Measurements from ENCODE around the gene FOXD4L6. TPM values are rescaled to one million over a fixed set of nuclear protein-coding genes. Genes with fewer than 3 reads are reported as not detected.
"Not testable (repeated sequence)": the region's sequence is repeated elsewhere in the genome, so short reads cannot be mapped to it uniquely, and the experiment has no call there.

FOXD4L6 gene
- total RNA-seq (not detected), polyA plus RNA-seq (not detected)

DNA sequence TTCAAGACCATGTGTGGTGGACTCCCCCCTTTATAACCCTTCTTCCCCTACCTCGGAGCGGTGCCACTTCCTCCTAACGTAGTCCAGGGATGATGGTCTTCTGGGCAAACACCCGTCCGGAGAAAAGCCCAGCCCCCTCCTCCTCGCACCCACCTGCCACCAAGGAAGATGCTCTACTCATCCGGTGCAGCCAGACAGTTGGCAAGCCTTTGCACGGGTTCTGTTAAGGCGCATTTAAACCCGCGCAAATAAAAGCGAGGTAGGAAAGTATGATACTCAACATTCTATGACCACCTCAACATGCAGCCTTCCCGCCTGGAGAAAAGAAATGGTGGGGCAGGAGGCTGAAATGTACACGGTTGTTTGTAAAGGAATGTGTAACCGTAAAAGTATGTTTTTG, at the start of gene FOXD4L6:
Gene FOXD4L6, minus strand, starts transcription at position 101 of the 400 bp plus-strand sequence. CDS start 298 bp downstream, outside the sequence.
- H3K27ac ChIP-seq (ENCODE audit: low read depth); H3K4me3 ChIP-seq (ENCODE audit: low read depth, low read length); DNase-seq (ENCODE audit: extremely low spot score); H3K4me1 ChIP-seq (ENCODE audit: insufficient read depth); H3K36me3 ChIP-seq (ENCODE audit: insufficient read depth): not testable (repeated sequence)
- WGBS, result 62% methylated on average over 1 of the region's 15 CpGs

DNA sequence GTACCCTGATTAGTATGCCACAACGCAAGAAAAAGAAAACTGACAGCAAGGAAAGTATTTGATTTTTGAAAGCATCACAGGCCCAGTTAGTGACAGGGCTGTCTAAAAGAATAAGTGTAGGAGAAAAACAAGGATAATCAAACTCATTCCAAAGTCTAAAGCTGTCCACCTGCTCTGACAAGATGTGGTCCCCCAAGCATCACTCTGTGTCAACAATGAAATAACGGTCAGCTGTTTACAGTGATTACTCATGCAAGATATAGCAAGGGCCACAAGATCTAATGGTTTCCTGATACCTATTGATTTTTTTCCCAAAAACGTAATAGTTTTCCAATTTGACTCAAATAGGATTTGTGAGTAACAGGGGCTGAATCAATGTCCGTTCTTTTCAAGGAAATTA, 46.5 kb upstream of the FOXD4L6 start:
- not testable (repeated sequence) for H3K4me1 ChIP-seq (ENCODE audit: insufficient read depth); H3K27ac ChIP-seq (ENCODE audit: low read depth); H3K4me3 ChIP-seq (ENCODE audit: low read depth, low read length); DNase-seq (ENCODE audit: extremely low spot score); H3K36me3 ChIP-seq (ENCODE audit: insufficient read depth)
- 86% methylated on average over 2 of the region's 4 CpGs for WGBS

DNA sequence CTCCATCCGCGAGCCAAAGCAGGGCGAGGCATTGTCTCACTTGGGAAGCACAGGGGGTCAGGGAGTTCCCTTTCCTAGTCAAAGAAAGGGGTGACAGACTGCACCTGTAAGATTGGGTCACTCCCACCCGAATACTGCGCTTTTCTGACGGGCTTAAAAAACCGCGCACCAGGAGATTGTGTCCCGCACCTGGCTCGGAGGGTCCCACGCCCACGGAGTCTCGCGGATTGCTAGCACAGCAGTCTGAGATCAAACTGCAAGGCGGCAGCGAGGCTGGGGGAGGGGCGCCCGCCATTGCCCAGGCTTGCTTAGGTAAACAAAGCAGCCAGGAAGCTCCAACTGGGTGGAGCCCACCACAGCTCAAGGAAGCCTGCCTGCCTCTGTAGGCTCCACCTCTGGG, 21.6 kb upstream of the FOXD4L6 start:
- H3K4me3 ChIP-seq (ENCODE audit: low read depth, low read length); H3K36me3 ChIP-seq (ENCODE audit: insufficient read depth); H3K27ac ChIP-seq (ENCODE audit: low read depth); DNase-seq (ENCODE audit: extremely low spot score); H3K4me1 ChIP-seq (ENCODE audit: insufficient read depth): not testable (repeated sequence)
- 91% methylated on average over 16 of the region's 18 CpGs for WGBS

DNA sequence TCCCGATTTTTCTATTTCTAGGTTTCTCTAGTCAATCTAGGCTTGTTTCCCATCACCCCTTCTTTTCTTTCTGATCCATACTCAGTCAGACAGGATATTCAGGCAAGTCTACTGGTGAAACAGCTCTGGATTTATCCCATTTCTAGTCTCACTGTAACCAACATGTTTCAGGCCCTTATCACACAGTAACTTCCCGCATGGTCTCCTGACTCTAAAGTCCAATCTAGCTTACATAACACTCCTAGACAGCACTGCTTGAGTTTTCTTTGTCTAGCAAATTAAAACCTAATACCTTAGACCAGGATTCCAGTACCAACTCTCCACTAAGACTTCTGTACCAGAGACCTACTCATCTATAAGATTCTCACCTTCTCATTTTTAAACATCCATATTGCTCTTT, 13.4 kb upstream of the FOXD4L6 start:
- 96% methylated on average over 2 of the region's 2 CpGs for WGBS
- H3K27ac ChIP-seq (ENCODE audit: low read depth); H3K4me3 ChIP-seq (ENCODE audit: low read depth, low read length); H3K36me3 ChIP-seq (ENCODE audit: insufficient read depth); DNase-seq (ENCODE audit: extremely low spot score); H3K4me1 ChIP-seq (ENCODE audit: insufficient read depth): not testable (repeated sequence)

DNA sequence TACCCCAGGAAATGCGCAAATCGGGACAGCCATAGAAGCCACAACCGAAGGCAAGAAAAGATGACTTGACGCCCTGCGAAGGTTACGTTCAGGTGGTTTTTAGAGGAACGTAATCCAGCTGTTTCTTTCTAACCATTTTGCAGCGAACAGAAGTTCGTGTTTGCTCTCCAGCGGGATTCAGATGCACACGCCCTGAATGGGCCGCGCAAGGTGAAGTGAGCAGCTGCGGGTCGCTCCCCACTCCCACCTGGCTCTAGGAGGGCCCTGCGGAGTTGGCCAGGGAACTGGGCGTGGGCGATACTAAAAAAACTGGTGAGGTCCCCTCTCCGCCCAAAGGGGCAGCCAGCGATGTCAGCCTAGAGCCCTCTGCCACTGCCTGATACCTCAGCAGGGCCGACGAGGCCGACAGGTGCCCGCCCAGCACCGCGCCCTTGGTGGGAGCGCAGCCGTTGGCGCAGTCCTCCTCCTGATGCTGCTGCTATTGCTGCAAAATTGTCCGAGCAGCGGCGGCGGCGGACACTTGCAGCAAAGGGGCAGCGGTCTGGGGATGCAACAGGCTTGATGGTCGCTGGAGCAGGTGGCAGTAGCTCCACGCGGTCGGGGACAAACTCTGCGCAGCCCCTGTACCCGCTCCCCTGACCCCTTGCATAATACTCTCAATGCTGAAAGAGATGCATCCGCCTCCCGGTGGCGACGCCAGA, 1.6 kb downstream of the FOXD4L6 start:
- H3K4me1 ChIP-seq (ENCODE audit: insufficient read depth); H3K4me3 ChIP-seq (ENCODE audit: low read depth, low read length); H3K36me3 ChIP-seq (ENCODE audit: insufficient read depth); DNase-seq (ENCODE audit: extremely low spot score); H3K27ac ChIP-seq (ENCODE audit: low read depth): not testable (repeated sequence)
- WGBS, result 2% methylated on average over 13 of the region's 45 CpGs

DNA sequence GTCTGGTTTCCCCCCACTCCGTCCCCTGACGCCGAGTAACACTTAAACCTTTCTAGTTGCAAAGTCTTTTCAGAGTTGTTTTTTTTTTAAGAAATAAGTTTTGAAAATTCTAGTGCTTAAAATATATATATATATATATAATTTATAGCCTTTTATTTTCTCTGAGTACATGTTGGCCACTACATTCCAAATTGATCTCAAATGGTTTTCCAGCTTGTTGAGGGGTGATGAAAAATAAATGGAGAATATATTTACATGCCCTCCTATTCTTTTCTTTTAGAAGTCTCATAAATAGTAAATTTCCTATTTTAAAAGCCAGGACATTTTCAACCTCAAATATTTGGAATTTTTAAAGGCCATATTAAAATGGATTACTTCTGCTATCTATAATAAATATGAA, 2.5 kb downstream of the FOXD4L6 start:
- H3K4me1 ChIP-seq (ENCODE audit: insufficient read depth); H3K36me3 ChIP-seq (ENCODE audit: insufficient read depth); H3K4me3 ChIP-seq (ENCODE audit: low read depth, low read length); H3K27ac ChIP-seq (ENCODE audit: low read depth); DNase-seq (ENCODE audit: extremely low spot score): not testable (repeated sequence)
- WGBS, result 11% methylated on average over 3 of the region's 3 CpGs

DNA sequence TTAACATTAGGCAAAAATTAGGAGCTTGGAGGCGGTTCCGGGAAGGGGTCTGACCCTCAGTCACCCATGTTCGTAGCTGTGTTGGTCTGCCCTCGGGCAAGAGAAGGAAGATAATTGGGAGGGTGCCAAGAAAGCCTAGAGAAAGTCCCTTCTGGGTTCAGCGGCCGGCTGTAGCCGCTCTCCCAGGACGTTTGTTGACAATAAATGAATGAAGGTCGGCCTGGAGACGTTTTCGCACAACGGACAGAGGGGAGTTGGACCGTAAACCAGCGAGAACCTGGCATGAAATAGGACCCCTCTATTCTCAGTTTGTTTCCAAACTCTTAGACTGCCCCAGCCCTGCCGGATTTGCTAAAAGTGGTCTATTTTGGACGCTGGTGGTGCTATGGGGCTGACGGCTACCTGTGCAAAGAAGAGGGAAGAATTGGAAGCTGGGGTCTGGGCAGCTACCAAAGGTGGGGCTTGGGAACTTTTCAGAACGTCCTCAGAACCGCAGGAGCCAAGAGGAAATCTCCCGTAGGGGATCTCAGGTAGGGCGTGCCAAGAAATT, 3.3 kb downstream of the FOXD4L6 start:
- H3K4me3 ChIP-seq (ENCODE audit: low read depth, low read length); H3K36me3 ChIP-seq (ENCODE audit: insufficient read depth); H3K4me1 ChIP-seq (ENCODE audit: insufficient read depth); DNase-seq (ENCODE audit: extremely low spot score); H3K27ac ChIP-seq (ENCODE audit: low read depth): not testable (repeated sequence)
- WGBS, result no CpG with 5 or more reads among the region's 21 CpGs

DNA sequence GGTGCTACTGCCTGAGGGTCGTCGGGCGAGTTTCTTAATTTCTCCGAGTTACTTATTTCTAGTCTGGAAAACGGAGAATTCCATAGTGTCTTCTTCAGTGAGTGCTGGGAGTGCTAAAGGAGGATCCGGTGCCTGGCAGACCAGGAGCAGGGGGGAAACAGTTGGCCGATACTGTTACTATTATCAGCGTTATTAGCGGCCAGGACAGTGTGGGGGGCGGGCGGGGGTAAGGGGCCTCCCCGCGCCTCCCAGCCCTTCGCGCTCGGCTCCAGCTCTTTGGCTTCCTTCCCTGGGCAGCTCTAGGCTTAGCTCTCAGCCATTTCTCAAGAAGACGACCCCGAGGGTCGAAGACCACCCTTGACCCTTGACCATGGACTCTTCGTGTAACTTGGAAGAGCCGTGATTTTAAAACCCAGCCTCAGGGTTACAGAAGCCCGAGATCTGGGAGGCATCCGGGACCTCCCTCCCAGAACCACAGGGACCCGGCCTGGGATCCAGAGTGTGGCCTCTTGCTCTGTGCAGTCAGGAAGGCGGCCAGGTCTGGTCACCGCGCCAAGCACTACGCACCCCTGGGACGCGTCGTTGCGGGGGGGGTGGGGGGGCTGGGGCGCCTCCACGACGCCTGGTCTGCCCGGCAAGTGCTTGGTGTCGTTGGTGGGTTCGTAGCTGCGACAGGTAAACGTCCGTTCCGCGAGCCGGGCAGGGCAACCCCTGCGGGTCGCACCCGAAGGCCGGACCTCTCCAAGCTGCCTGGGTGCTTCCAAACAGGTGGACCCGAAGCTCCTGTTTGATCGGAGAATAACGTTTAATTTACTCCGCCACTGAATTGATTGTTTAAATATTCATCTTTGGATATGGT, 4.0 kb downstream of the FOXD4L6 start:
- WGBS, result 18% methylated on average over 35 of the region's 52 CpGs
- not testable (repeated sequence) for H3K4me3 ChIP-seq (ENCODE audit: low read depth, low read length); H3K36me3 ChIP-seq (ENCODE audit: insufficient read depth); H3K4me1 ChIP-seq (ENCODE audit: insufficient read depth); H3K27ac ChIP-seq (ENCODE audit: low read depth); DNase-seq (ENCODE audit: extremely low spot score)

DNA sequence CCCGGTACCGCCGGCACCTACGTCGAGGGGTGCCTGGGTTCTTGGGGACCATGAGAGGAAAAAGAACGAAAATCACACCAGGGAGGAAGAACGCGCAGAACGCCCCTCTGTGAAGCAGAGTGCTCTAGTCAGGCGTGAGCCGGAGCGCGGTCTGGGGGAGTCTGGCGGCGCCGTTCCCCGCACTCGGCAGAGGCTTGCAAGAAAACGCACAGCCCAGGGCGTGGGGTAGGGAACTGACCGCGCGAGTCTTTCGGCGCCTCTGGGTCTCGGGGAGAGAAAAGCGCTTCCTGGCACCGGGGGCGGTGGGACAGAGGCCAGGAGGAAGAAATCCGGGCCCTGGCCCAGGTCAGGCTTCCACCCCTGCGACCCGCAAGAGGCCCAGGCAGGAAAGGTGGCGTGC, 4.7 kb downstream of the FOXD4L6 start:
- not testable (repeated sequence) for H3K27ac ChIP-seq (ENCODE audit: low read depth); H3K4me1 ChIP-seq (ENCODE audit: insufficient read depth); H3K36me3 ChIP-seq (ENCODE audit: insufficient read depth); DNase-seq (ENCODE audit: extremely low spot score); H3K4me3 ChIP-seq (ENCODE audit: low read depth, low read length)
- 2% methylated on average over 11 of the region's 33 CpGs for WGBS

DNA sequence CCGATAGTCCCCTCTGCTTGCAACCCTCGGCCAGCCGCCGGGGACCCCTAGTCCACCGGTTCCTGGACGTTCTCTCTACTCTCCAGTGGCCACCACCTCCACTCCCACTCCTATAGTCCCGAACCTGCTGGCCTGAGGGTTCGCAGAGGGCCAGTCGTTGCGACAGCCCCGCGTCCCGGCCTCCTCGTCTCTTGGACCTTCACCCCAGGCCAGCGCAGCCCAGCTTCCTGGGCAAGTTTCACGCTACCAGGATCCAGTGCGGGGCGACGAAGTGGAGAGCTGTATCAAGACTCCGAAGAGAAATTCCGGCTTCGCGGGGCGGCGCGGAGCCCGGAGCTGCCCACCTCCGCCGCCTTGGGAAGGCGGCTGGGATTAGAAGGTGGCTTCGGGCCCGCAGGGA, 5.1 kb downstream of the FOXD4L6 start:
- not testable (repeated sequence) for H3K4me3 ChIP-seq (ENCODE audit: low read depth, low read length); H3K4me1 ChIP-seq (ENCODE audit: insufficient read depth); H3K36me3 ChIP-seq (ENCODE audit: insufficient read depth); H3K27ac ChIP-seq (ENCODE audit: low read depth); DNase-seq (ENCODE audit: extremely low spot score)
- WGBS, result 2% methylated on average over 11 of the region's 32 CpGs

DNA sequence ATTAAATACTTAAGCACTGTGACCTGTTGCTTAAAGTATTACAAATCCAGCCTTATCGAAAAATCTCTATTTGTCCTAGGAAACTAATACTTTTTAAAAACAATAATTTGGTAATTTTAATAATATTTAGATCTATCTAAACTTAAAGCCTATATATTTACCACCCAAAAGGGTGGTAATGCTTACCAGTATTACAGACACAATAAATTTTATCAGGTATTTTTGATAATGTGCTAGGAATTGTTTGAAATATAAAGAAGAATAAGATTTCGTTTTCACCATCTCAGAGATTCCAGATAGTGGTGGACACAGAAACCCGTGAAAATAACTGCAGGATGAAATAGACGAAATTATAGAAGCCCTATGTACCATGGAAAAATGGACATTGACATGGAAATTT, 7.8 kb downstream of the FOXD4L6 start:
- not testable (repeated sequence) for H3K4me1 ChIP-seq (ENCODE audit: insufficient read depth); H3K36me3 ChIP-seq (ENCODE audit: insufficient read depth); DNase-seq (ENCODE audit: extremely low spot score); H3K4me3 ChIP-seq (ENCODE audit: low read depth, low read length); H3K27ac ChIP-seq (ENCODE audit: low read depth)
- WGBS, result no CpG with 5 or more reads among the region's 4 CpGs

DNA sequence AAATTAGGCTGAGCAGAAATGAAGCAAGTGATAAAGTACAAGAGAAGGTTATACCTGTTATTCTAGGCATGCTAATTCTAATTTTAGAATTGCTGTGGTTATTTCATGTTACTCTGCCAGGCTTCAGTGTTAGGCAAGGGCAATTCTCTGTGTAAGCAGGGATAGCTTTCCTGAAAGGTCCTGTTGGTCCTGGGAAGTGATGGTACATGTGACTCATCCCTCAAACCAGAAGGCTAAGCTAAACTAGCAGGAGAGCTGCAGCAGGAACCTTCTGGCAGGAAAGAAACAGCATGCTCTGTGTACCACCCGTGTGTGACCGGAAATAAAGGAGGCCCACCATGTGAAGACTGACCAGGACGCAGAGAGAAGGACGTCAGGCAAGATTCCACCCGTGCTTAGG, 8.8 kb downstream of the FOXD4L6 start:
- H3K4me3 ChIP-seq (ENCODE audit: low read depth, low read length); H3K27ac ChIP-seq (ENCODE audit: low read depth); H3K4me1 ChIP-seq (ENCODE audit: insufficient read depth); H3K36me3 ChIP-seq (ENCODE audit: insufficient read depth); DNase-seq (ENCODE audit: extremely low spot score): not testable (repeated sequence)
- no CpG with 5 or more reads among the region's 5 CpGs for WGBS

DNA sequence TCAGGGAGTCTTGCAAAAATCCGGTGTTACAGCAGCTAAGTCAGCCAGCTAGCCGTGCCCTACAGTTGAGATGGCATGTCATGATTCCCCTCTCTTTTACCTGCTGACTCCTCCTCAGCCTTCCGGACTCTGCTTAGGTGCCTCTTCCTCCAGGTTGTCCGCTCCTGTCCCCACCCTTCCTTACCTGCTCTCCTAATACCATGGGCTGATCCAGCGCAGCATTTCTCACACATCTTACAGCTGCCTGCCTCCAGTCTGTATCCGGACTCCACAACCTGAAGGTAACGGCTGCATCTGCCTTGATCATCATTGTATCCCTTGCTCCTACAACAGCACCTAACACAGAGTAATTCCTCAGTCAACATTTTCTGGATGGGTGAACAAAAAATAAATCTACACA, 9.2 kb downstream of the FOXD4L6 start:
- not testable (repeated sequence) for H3K4me3 ChIP-seq (ENCODE audit: low read depth, low read length); H3K4me1 ChIP-seq (ENCODE audit: insufficient read depth); DNase-seq (ENCODE audit: extremely low spot score); H3K36me3 ChIP-seq (ENCODE audit: insufficient read depth); H3K27ac ChIP-seq (ENCODE audit: low read depth)
- WGBS, result 53% methylated on average over 7 of the region's 7 CpGs

DNA sequence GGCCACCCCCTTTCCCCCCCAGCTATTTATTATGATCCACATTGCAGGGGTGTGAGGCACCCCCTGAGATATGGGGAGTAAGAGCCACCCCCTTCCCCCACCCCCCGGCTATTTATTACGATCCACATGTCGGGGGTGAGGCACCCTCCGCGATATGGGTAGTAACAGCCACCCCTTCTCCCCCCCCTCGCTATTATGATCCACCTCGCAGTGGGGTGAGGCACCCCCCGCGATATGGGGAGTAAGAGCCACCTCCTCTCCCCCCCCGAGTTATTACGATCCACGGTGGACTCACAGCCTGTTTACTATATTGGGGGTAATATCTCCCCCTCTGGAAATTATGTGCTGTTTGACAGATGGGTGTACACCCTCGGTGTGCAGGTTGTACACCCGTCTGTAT, 15.1 kb downstream of the FOXD4L6 start:
- not testable (repeated sequence) for DNase-seq (ENCODE audit: extremely low spot score); H3K36me3 ChIP-seq (ENCODE audit: insufficient read depth); H3K4me3 ChIP-seq (ENCODE audit: low read depth, low read length); H3K27ac ChIP-seq (ENCODE audit: low read depth); H3K4me1 ChIP-seq (ENCODE audit: insufficient read depth)
- 60% methylated on average over 9 of the region's 14 CpGs for WGBS
